ENCODE data around the gene ARID5B.

ARID5B gene

GRCh38 chr10:62016623-62017490 is 115.4 kb downstream of the ARID5B start:
- no peak overlapping the region for H3K27ac ChIP-seq (ENCODE audit: low read length)

GRCh38 chr10:62017491-62017870 is 116.0 kb downstream of the ARID5B start:
- no peaks in the 10 kb centered on the region; the same call in 1 of the 2 replicates for H3K4me1 ChIP-seq (ENCODE audit: control insufficient read depth, insufficient read depth, low read length)
- H3K4me3 ChIP-seq (ENCODE audit: low read length) = no peak overlapping the region
- DNase-seq (ENCODE audit: low read depth, low spot score) = no peak
- H3K9me3 ChIP-seq (ENCODE audit: control insufficient read depth, insufficient read depth, low read length) = no peaks in the 10 kb centered on the region
- no peaks in the 10 kb centered on the region for H3K36me3 ChIP-seq (ENCODE audit: control insufficient read depth, insufficient read depth, low read length)
- no peaks in the 10 kb centered on the region for H3K27me3 ChIP-seq (ENCODE audit: control insufficient read depth, insufficient read depth, low read length)
- H3K27ac ChIP-seq (ENCODE audit: low read length) = no peak overlapping the region

More at GRCh38 chr10:62016623-62017490, 115.4 kb downstream of the ARID5B start:
- no CpG with 5 or more reads among the region's 10 CpGs for WGBS (ENCODE audit: insufficient coverage, insufficient read length)
- H3K4me1 ChIP-seq (ENCODE audit: control insufficient read depth, insufficient read depth, low read length) = no peaks in the 10 kb centered on the region; the same call in 1 of the 2 replicates
- H3K4me3 ChIP-seq (ENCODE audit: low read length) = no peak overlapping the region
- no peak for DNase-seq (ENCODE audit: low read depth, low spot score)
- no peaks in the 10 kb centered on the region for H3K36me3 ChIP-seq (ENCODE audit: control insufficient read depth, insufficient read depth, low read length)
- no peaks in the 10 kb centered on the region for H3K9me3 ChIP-seq (ENCODE audit: control insufficient read depth, insufficient read depth, low read length)
- no peaks in the 10 kb centered on the region for H3K27me3 ChIP-seq (ENCODE audit: control insufficient read depth, insufficient read depth, low read length)

- no CpG with 5 or more reads among the region's 9 CpGs for WGBS (ENCODE audit: insufficient coverage, insufficient read length)
- H3K4me3 ChIP-seq (ENCODE audit: low read length) = no peak overlapping the region
- no peaks in the 10 kb centered on the region; the same call in 1 of the 2 replicates for H3K4me1 ChIP-seq (ENCODE audit: control insufficient read depth, insufficient read depth, low read length)
- H3K36me3 ChIP-seq (ENCODE audit: control insufficient read depth, insufficient read depth, low read length) = no peaks in the 10 kb centered on the region
- no peaks in the 10 kb centered on the region for H3K9me3 ChIP-seq (ENCODE audit: control insufficient read depth, insufficient read depth, low read length)
- H3K27me3 ChIP-seq (ENCODE audit: control insufficient read depth, insufficient read depth, low read length) = no peaks in the 10 kb centered on the region
- no peak overlapping the region for H3K27ac ChIP-seq (ENCODE audit: low read length)
- DNase-seq (ENCODE audit: low read depth, low spot score) = no peak
Measured at GRCh38 chr10:62018131-62018911, 116.8 kb downstream of the ARID5B start.

- no peaks in the 10 kb centered on the region; the same call in 1 of the 2 replicates for H3K4me1 ChIP-seq (ENCODE audit: control insufficient read depth, insufficient read depth, low read length)
- no peaks in the 10 kb centered on the region for H3K9me3 ChIP-seq (ENCODE audit: control insufficient read depth, insufficient read depth, low read length)
- WGBS (ENCODE audit: insufficient coverage, insufficient read length) = no CpG with 5 or more reads among the region's 8 CpGs
- H3K36me3 ChIP-seq (ENCODE audit: control insufficient read depth, insufficient read depth, low read length) = no peaks in the 10 kb centered on the region
- no peak overlapping the region for H3K4me3 ChIP-seq (ENCODE audit: low read length)
- no peak for DNase-seq (ENCODE audit: low read depth, low spot score)
- H3K27me3 ChIP-seq (ENCODE audit: control insufficient read depth, insufficient read depth, low read length) = no peaks in the 10 kb centered on the region
- no peak overlapping the region for H3K27ac ChIP-seq (ENCODE audit: low read length)
Measured at GRCh38 chr10:62019013-62019684, 117.7 kb downstream of the ARID5B start.

GRCh38 chr10:62019685-62020359 is 118.3 kb downstream of the ARID5B start:
- no peaks in the 10 kb centered on the region for H3K9me3 ChIP-seq (ENCODE audit: control insufficient read depth, insufficient read depth, low read length)
- H3K27ac ChIP-seq (ENCODE audit: low read length) = no peak overlapping the region
- H3K36me3 ChIP-seq (ENCODE audit: control insufficient read depth, insufficient read depth, low read length) = no peaks in the 10 kb centered on the region
- no peaks in the 10 kb centered on the region for H3K27me3 ChIP-seq (ENCODE audit: control insufficient read depth, insufficient read depth, low read length)
- DNase-seq (ENCODE audit: low read depth, low spot score) = no peak
- no CpG with 5 or more reads among the region's 6 CpGs for WGBS (ENCODE audit: insufficient coverage, insufficient read length)
- H3K4me3 ChIP-seq (ENCODE audit: low read length) = no peak overlapping the region
- no peaks in the 10 kb centered on the region; the same call in 1 of the 2 replicates for H3K4me1 ChIP-seq (ENCODE audit: control insufficient read depth, insufficient read depth, low read length)

GRCh38 chr10:62021128-62021665 is 119.7 kb downstream of the ARID5B start:
- Histone ChIP-seq H3K4me3 (ENCODE audit: low read length) (no peak overlapping the region), H3K27me3 (ENCODE audit: control insufficient read depth, insufficient read depth, low read length) (no peaks in the 10 kb centered on the region), H3K27ac (ENCODE audit: low read length) (no peak overlapping the region), H3K36me3 (ENCODE audit: control insufficient read depth, insufficient read depth, low read length) (no peaks in the 10 kb centered on the region), H3K4me1 (ENCODE audit: control insufficient read depth, insufficient read depth, low read length) (no peaks in the 10 kb centered on the region; the same call in 1 of the 2 replicates), H3K9me3 (ENCODE audit: control insufficient read depth, insufficient read depth, low read length) (no peaks in the 10 kb centered on the region)
- no peak for DNase-seq (ENCODE audit: low read depth, low spot score)
- no CpG with 5 or more reads among the region's 2 CpGs for WGBS (ENCODE audit: insufficient coverage, insufficient read length)

GRCh38 chr10:62021978-62022802 is 120.7 kb downstream of the ARID5B start:
- DNase-seq (ENCODE audit: low read depth, low spot score) = no peak
- no peak overlapping the region for H3K27ac ChIP-seq (ENCODE audit: low read length)
- no peaks in the 10 kb centered on the region for H3K27me3 ChIP-seq (ENCODE audit: control insufficient read depth, insufficient read depth, low read length)
- no peaks in the 10 kb centered on the region; the same call in 1 of the 2 replicates for H3K4me1 ChIP-seq (ENCODE audit: control insufficient read depth, insufficient read depth, low read length)
- no peaks in the 10 kb centered on the region for H3K36me3 ChIP-seq (ENCODE audit: control insufficient read depth, insufficient read depth, low read length)
- no peak overlapping the region for H3K4me3 ChIP-seq (ENCODE audit: low read length)
- H3K9me3 ChIP-seq (ENCODE audit: control insufficient read depth, insufficient read depth, low read length) = no peaks in the 10 kb centered on the region
- no CpG with 5 or more reads among the region's 5 CpGs for WGBS (ENCODE audit: insufficient coverage, insufficient read length)

GRCh38 chr10:62022830-62023229 is 121.3 kb downstream of the ARID5B start:
- no CpG with 5 or more reads among the region's 6 CpGs for WGBS (ENCODE audit: insufficient coverage, insufficient read length)
- Histone ChIP-seq H3K27me3 (ENCODE audit: control insufficient read depth, insufficient read depth, low read length) (no peaks in the 10 kb centered on the region), H3K9me3 (ENCODE audit: control insufficient read depth, insufficient read depth, low read length) (no peaks in the 10 kb centered on the region), H3K27ac (ENCODE audit: low read length) (no peak overlapping the region), H3K4me3 (ENCODE audit: low read length) (no peak overlapping the region), H3K4me1 (ENCODE audit: control insufficient read depth, insufficient read depth, low read length) (no peaks in the 10 kb centered on the region; the same call in 1 of the 2 replicates), H3K36me3 (ENCODE audit: control insufficient read depth, insufficient read depth, low read length) (no peaks in the 10 kb centered on the region)
- DNase-seq (ENCODE audit: low read depth, low spot score) = no peak

- WGBS (ENCODE audit: insufficient coverage, insufficient read length) = no CpG with 5 or more reads among the region's 1 CpG
- Histone ChIP-seq H3K36me3 (ENCODE audit: control insufficient read depth, insufficient read depth, low read length) (no peaks in the 10 kb centered on the region), H3K27ac (ENCODE audit: low read length) (no peak overlapping the region), H3K4me3 (ENCODE audit: low read length) (no peak overlapping the region), H3K4me1 (ENCODE audit: control insufficient read depth, insufficient read depth, low read length) (no peaks in the 10 kb centered on the region; the same call in 1 of the 2 replicates), H3K9me3 (ENCODE audit: control insufficient read depth, insufficient read depth, low read length) (no peaks in the 10 kb centered on the region), H3K27me3 (ENCODE audit: control insufficient read depth, insufficient read depth, low read length) (no peaks in the 10 kb centered on the region)
- no peak for DNase-seq (ENCODE audit: low read depth, low spot score)
Measured at GRCh38 chr10:62023329-62023728, 121.8 kb downstream of the ARID5B start.

Data from iPS DF 6.9 (cell line).